Measurements from ENCODE around the gene ZNF33B.

The ZNF33B gene

GRCh38 chr10:42544945-42545344 lies 93.4 kb downstream of the ZNF33B start:
- no peaks in the 10 kb centered on the region for H3K36me3 ChIP-seq (ENCODE audit: insufficient read depth, low read length)
- no peaks in the 10 kb centered on the region for H3K4me1 ChIP-seq (ENCODE audit: insufficient read depth, low read length)
- H2AFZ ChIP-seq (ENCODE audit: low read depth, low read length): no peak overlapping the region
- no peaks in the 10 kb centered on the region for H3K27me3 ChIP-seq (ENCODE audit: insufficient read depth, low read length)
- H3K4me3 ChIP-seq (ENCODE audit: low read length): no peak overlapping the region
- H3K9me3 ChIP-seq (ENCODE audit: low read length): peaks cover 2% of the 10 kb centered on the region

- Histone ChIP-seq H3K27me3 (ENCODE audit: insufficient read depth, low read length) (no peaks in the 10 kb centered on the region), H2AFZ (ENCODE audit: low read depth, low read length) (no peak overlapping the region), H3K4me1 (ENCODE audit: insufficient read depth, low read length) (no peaks in the 10 kb centered on the region), H3K4me3 (ENCODE audit: low read length) (no peak overlapping the region), H3K9me3 (ENCODE audit: low read length) (peaks cover 5% of the 10 kb centered on the region), H3K36me3 (ENCODE audit: insufficient read depth, low read length) (no peaks in the 10 kb centered on the region)
Observed at GRCh38 chr10:42543840-42544372, 94.5 kb downstream of the ZNF33B start.

Data from neuron (in vitro differentiated cells).